Right atrium auricular region (tissue), 2 donors: ENCODE measurements around the gene SPON1. TPM values are rescaled to one million over a fixed set of nuclear protein-coding genes. Genes with fewer than 3 reads are reported as not detected.
"Not testable (repeated sequence)": the region's sequence is repeated elsewhere in the genome, so short reads cannot be mapped to it uniquely, and the experiment has no call there.

Experiments used
- DNase-seq: peaks from one replicate; pipeline ENCODE4 v3.0.0-alpha.2; 2019; ENCODE audit warnings: low spot score
- H3K27ac ChIP-seq, 2 donors: fragments of 200-600 bp; sonication (generic); 1 replicate in 1 of 2; 2 replicates in 1 of 2; pipeline ENCODE4 v1.5.1; 2016 to 2019
- H3K27me3 ChIP-seq, 2 donors: fragments of 200-600 bp; sonication (generic); one replicate each; pipeline versions ENCODE4 v1.5.1 to v1.6.0; 2017 to 2019
- H3K36me3 ChIP-seq: fragments of 200-600 bp; sonication (generic); one replicate; pipeline ENCODE4 v1.5.1; 2016
- H3K4me1 ChIP-seq, 2 donors: fragments of 200-600 bp; sonication (generic); one replicate each; pipeline versions ENCODE4 v1.5.1 to v1.6.0; 2017 to 2019
- H3K4me3 ChIP-seq, 2 donors: fragments of 200-600 bp; sonication (generic); 1 replicate in 1 of 2; 2 replicates in 1 of 2; pipeline ENCODE4 v1.5.1; 2017 to 2019; ENCODE audit warnings: mild to moderate bottlenecking in 1 of 2, moderate library complexity in 1 of 2
- H3K9me3 ChIP-seq, 2 donors: fragments of 200-600 bp; sonication (generic); one replicate each; pipeline ENCODE4 v1.5.1; 2019
- CTCF ChIP-seq, 2 donors: fragments of 200-600 bp; sonication (generic); IDR thresholded peaks; one replicate each; pipeline ENCODE4 v1.5.1; 2019; ENCODE audit warnings: antibody characterized with exemption in 2 of 2
- total RNA-seq, 2 donors: library from RNA; depleted of rRNA; stranded (reverse); fragments of >200 nt; gene quantifications; one replicate each; pipeline ENCODE4 v1.1.0, GENCODE V29; 2016

The SPON1 gene
- total RNA-seq, 2 donors from 2014 or later: 22.8 to 27.0 TPM

GRCh38 chr11:14089690-14090462, 127.4 kb downstream of the SPON1 start:
- Histone ChIP-seq H3K4me1 (no peaks in the 10 kb centered on the region), H3K27me3 (no peaks in the 10 kb centered on the region), H3K36me3 (no peaks in the 10 kb centered on the region), H3K27ac (peak overlapping the region; percentile 8 to 23), H3K4me3 (no peak overlapping the region), H3K9me3 (no peaks in the 10 kb centered on the region)
- peak; percentile 60 for DNase-seq
- no peak for TF ChIP-seq CTCF (IDR thresholded peaks at IDR 0.05)

GRCh38 chr11:14090631-14091030, 128.1 kb downstream of the SPON1 start:
- not testable (repeated sequence) for H3K36me3 ChIP-seq, DNase-seq, H3K27ac ChIP-seq, H3K9me3 ChIP-seq, H3K4me3 ChIP-seq, H3K27me3 ChIP-seq, H3K4me1 ChIP-seq

- no peaks in the 10 kb centered on the region for H3K27me3 ChIP-seq
- TF ChIP-seq CTCF (IDR thresholded peaks at IDR 0.05): no peak
- DNase-seq: no peak
- H3K4me1 ChIP-seq: no peaks in the 10 kb centered on the region
- no peak overlapping the region for H3K27ac ChIP-seq
- no peaks in the 10 kb centered on the region for H3K36me3 ChIP-seq
- H3K9me3 ChIP-seq: no peaks in the 10 kb centered on the region
- no peak overlapping the region for H3K4me3 ChIP-seq
Measured at GRCh38 chr11:14093065-14093464, 130.5 kb downstream of the SPON1 start.

- no peaks in the 10 kb centered on the region for H3K4me1 ChIP-seq
- no peak for DNase-seq
- H3K36me3 ChIP-seq: no peaks in the 10 kb centered on the region
- H3K27ac ChIP-seq: no peak overlapping the region
- H3K4me3 ChIP-seq: no peak overlapping the region
- H3K9me3 ChIP-seq: no peaks in the 10 kb centered on the region
- no peaks in the 10 kb centered on the region for H3K27me3 ChIP-seq
- no peak for TF ChIP-seq CTCF (IDR thresholded peaks at IDR 0.05)
Measured at GRCh38 chr11:14094481-14095037, 132.0 kb downstream of the SPON1 start.

- H3K4me3 ChIP-seq: no peak overlapping the region
- no peak overlapping the region for H3K27ac ChIP-seq
- DNase-seq: no peak
- H3K4me1 ChIP-seq: no peaks in the 10 kb centered on the region
- no peaks in the 10 kb centered on the region for H3K36me3 ChIP-seq
- H3K9me3 ChIP-seq: no peaks in the 10 kb centered on the region
- TF ChIP-seq CTCF (IDR thresholded peaks at IDR 0.05): no peak
- no peaks in the 10 kb centered on the region for H3K27me3 ChIP-seq
Measured at GRCh38 chr11:14095882-14096281, 133.4 kb downstream of the SPON1 start.

- TF ChIP-seq CTCF (IDR thresholded peaks at IDR 0.05): no peak
- no peak for DNase-seq
- no peak overlapping the region for H3K4me3 ChIP-seq
- H3K36me3 ChIP-seq: no peaks in the 10 kb centered on the region
- no peaks in the 10 kb centered on the region for H3K27me3 ChIP-seq
- no peaks in the 10 kb centered on the region for H3K9me3 ChIP-seq
- no peak overlapping the region for H3K27ac ChIP-seq
- H3K4me1 ChIP-seq: no peaks in the 10 kb centered on the region
Measured at GRCh38 chr11:14096606-14097005, 134.1 kb downstream of the SPON1 start.
